ENCODE data around the gene CRABP2. TPM values are rescaled to one million over a fixed set of nuclear protein-coding genes. Genes with fewer than 3 reads are reported as not detected.
A peak's percentile ranks its signal among the peaks of the same experiment; 100 is the strongest.

CRABP2 gene
- total RNA-seq, 1 experiment from 2014 or later, result 209 TPM

DNA sequence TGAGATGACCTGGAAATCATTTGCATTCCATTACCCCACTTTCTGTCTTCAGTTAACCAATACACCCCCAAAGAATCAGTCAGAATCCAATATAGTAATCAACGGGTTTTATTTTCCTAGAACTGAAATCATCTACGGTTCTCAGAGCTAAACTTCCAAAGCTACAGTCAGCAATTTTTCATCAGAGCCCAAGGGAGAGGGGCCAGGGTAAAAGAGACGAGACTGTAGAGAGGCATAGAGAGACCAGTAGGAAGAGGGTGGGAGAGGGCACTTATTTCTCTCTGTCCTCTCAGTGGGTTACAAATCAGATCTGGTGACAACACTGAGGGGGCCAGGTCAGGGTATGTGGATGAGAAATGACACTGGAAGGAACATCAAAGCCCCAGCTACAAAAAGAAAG is 36.6 kb upstream of the CRABP2 start:
- Histone ChIP-seq H3K36me3 (ENCODE audit: control insufficient read depth in 1 of 2, insufficient read depth in 2 of 2, low read length in 2 of 2) (peaks cover 20 to 38% of the 10 kb centered on the region in 2 experiments; a peak in 2 of 4 replicates), H3K9me2 (ENCODE audit: insufficient read depth) (no peaks in the 10 kb centered on the region), H3K27ac (ENCODE audit: low read depth, low read length) (peak overlapping the region; percentile 69), H3K9me3 (ENCODE audit: control insufficient read depth in 1 of 2, insufficient read depth in 1 of 2, low read depth in 1 of 2, low read length in 2 of 2) (no peaks in the 10 kb centered on the region), H2AFZ (ENCODE audit: low read depth, low read length, poor library complexity, severe bottlenecking) (no peak overlapping the region), H3K4me1 (ENCODE audit: control insufficient read depth in 1 of 2, insufficient read depth in 2 of 2, low read length in 2 of 2) (peaks cover 18 to 39% of the 10 kb centered on the region in 2 experiments), H3K9ac (ENCODE audit: low read length) (peak overlapping the region; percentile 40; the same call in 1 of the 2 replicates), H3K4me3 (replicated peaks in 1 of 2; ENCODE audit: low read depth in 1 of 2, low read length in 2 of 2) (peak overlapping the region in 1 of 2 experiments; percentile 80; a peak in 2 of 4 replicates), H4K20me1 (ENCODE audit: insufficient read depth) (no peaks in the 10 kb centered on the region), H3K27me3 (ENCODE audit: insufficient read depth, low read length) (no peaks in the 10 kb centered on the region), H3K4me2 (ENCODE audit: low read length) (peak overlapping the region; percentile 72), H3K79me2 (ENCODE audit: insufficient read depth, low read length) (peaks cover 64% of the 10 kb centered on the region)
- ChIA-PET POLR2A (interaction anchor here (1.4 to 1.6 kb wide), 2 partner anchors 14 to 118 kb away, joined by 5 to 28 read pairs; partner anchors contain the start of genes ISG20L2 and METTL25B), RAD21 (ENCODE audit: low non-redundant PET in 1 of 2, low total read pairs in 2 of 2, uncharacterized antibody in 2 of 2, unreplicated experiment in 2 of 2) (no interaction called here), CTCF (interaction anchor here (1.0 to 1.5 kb wide), 2 partner anchors 14 to 16 kb away, joined by 3 to 8 read pairs; partner anchors contain the start of genes ISG20L2 and METTL25B)
- no TSS peak for BruUV-seq (replicated peaks)
- DNase-seq (ENCODE audit: low read depth, low spot score) (no peak), ATAC-seq (no peak)
- intact Hi-C loops (cut with micrococcal nuclease), result loop anchor here (10.0 kb wide), 1 partner anchor 237 kb away; the partner anchor contains the start of gene MEF2D
- TF ChIP-seq SP1 (IDR thresholded peaks at IDR 0.05; ENCODE audit: low read depth), result no peak
- TF ChIP-seq CBX3 (IDR thresholded peaks at IDR 0.05; ENCODE audit: low read depth), result no peak
- TF ChIP-seq RAD21 (IDR thresholded peaks at IDR 0.05; ENCODE audit: low read depth), result no peak
- TF ChIP-seq, protein P1, sequence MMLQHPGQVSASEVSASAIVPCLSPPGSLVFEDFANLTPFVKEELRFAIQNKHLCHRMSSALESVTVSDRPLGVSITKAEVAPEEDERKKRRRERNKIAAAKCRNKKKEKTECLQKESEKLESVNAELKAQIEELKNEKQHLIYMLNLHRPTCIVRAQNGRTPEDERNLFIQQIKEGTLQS (IDR thresholded peaks at IDR 0.05), result no peak
- TF ChIP-seq ZNF274 (IDR thresholded peaks at IDR 0.05; ENCODE audit: low read depth, low read length), result no peak
- TF ChIP-seq POLR2AphosphoS5 (IDR thresholded peaks at IDR 0.05; ENCODE audit: low read depth, low read length), result no peak
- TF ChIP-seq TCF7L2 (IDR thresholded peaks at IDR 0.05; ENCODE audit: borderline replicate concordance, extremely low read depth, insufficient read depth, insufficient read length), result no peak
- TF ChIP-seq SRF (IDR thresholded peaks at IDR 0.05; ENCODE audit: low read depth), result no peak
- TF ChIP-seq CEBPB (IDR thresholded peaks at IDR 0.05; ENCODE audit: low read depth), result no peak

Measured in HCT116 (cell line).